Endothelial cell of umbilical vein (primary cell): ENCODE data around the gene PLXNB3. TPM values are rescaled to one million over a fixed set of nuclear protein-coding genes. Genes with fewer than 3 reads are reported as not detected.

Source experiments
- BruUV-seq: library from RNA; stranded (reverse); fragments of 400-500 nt; replicated peaks from 2 replicates; lab custom pipeline; 2021; lab: Mats Ljungman, UMichigan
- CTCF ChIA-PET: fragments of 300-600, 350-600 bp; sonication (Branson Sonifier 250); formaldehyde crosslinking; loops from one replicate; lab custom pipeline; 2021; ENCODE audit warnings: antibody characterized with exemption, inconsistent platforms; lab: Charles Lee
- POLR2A ChIA-PET: fragments of 300-600, 350-600 bp; sonication (Branson Sonifier 250); formaldehyde crosslinking; loops from one replicate; lab custom pipeline; 2021; ENCODE audit warnings: antibody characterized with exemption, inconsistent platforms; lab: Charles Lee
- DNase-seq: peaks from one replicate; pipeline ENCODE4 v3.0.0-alpha.2; 2011; ENCODE audit warnings: low read depth, low spot score
- FAIRE-seq: peaks from 2 replicates; lab custom pipeline; 2011; peaks lifted over from hg19 to GRCh38; lab: Jason Lieb, UNC
- H2AFZ ChIP-seq: 2 replicates; pipeline ENCODE4 v1.6.0; 2012; ENCODE audit warnings: low read depth, low read length, control low read depth, inconsistent platforms
- H3K27ac ChIP-seq: 2 replicates; pipeline ENCODE4 v1.5.1; 2011; ENCODE audit warnings: low read depth, mild to moderate bottlenecking, control low read depth, low read length, moderate library complexity; ENCODE audit not compliant: insufficient read depth
- H3K27me3 ChIP-seq, 2 experiments: 2 replicates each; pipeline versions ENCODE4 v1.6.0 to v1.6.1; 2011; ENCODE audit warnings: low read length in 2 of 2, mixed read lengths in 1 of 2; ENCODE audit not compliant: control insufficient read depth in 2 of 2, insufficient read depth in 2 of 2
- H3K36me3 ChIP-seq, 2 experiments: 2 replicates in 1 of 2; 3 replicates in 1 of 2; pipeline ENCODE4 v1.5.1; 2011; ENCODE audit warnings: low read length in 2 of 2, mild to moderate bottlenecking in 1 of 2, moderate library complexity in 1 of 2; ENCODE audit not compliant: control insufficient read depth in 2 of 2, insufficient read depth in 2 of 2; ENCODE audit errors: extremely low read depth in 1 of 2
- H3K4me1 ChIP-seq: 3 replicates; pipeline ENCODE4 v1.5.1; 2011; ENCODE audit warnings: mild to moderate bottlenecking, low read length; ENCODE audit not compliant: control insufficient read depth, insufficient read depth; ENCODE audit errors: extremely low read depth
- H3K4me2 ChIP-seq: 2 replicates; pipeline ENCODE4 v1.6.1; 2011; ENCODE audit warnings: low read length, control low read depth, mixed read lengths; ENCODE audit not compliant: insufficient read depth
- H3K4me3 ChIP-seq, 3 experiments: fragments of 200-600 bp in 1 of 3; sonication (generic), shearing (Covaris generic) in 1 of 3; replicated peaks in 1 of 3; 2 replicates each; pipeline ENCODE4 v1.5.1; 2011 to 2016; ENCODE audit warnings: control low read depth in 3 of 3, low read length in 3 of 3, mild to moderate bottlenecking in 2 of 3, inconsistent platforms in 1 of 3, low read depth in 1 of 3, moderate library complexity in 1 of 3; ENCODE audit not compliant: insufficient read depth in 1 of 3
- H3K79me2 ChIP-seq: 2 replicates; pipeline ENCODE4 v1.6.0; 2012; ENCODE audit warnings: low read length, inconsistent platforms; ENCODE audit not compliant: control insufficient read depth, insufficient read depth
- H3K9ac ChIP-seq: replicated peaks from 2 replicates; pipeline ENCODE3; 2011; ENCODE audit warnings: low read length, control low read depth; ENCODE audit not compliant: insufficient read depth; ENCODE audit errors: extremely low read depth
- H3K9me1 ChIP-seq: replicated peaks from 3 replicates; pipeline ENCODE4 v1.6.0; 2011; ENCODE audit warnings: mild to moderate bottlenecking, low read length; ENCODE audit not compliant: control insufficient read depth, insufficient read depth; ENCODE audit errors: extremely low read depth
- H3K9me3 ChIP-seq: replicated peaks from 2 replicates; pipeline ENCODE4 v1.5.1; 2012; ENCODE audit warnings: low read length, inconsistent platforms; ENCODE audit not compliant: control insufficient read depth, insufficient read depth
- H4K20me1 ChIP-seq: replicated peaks from 2 replicates; pipeline ENCODE3; 2011; ENCODE audit warnings: mild to moderate bottlenecking, low read length; ENCODE audit not compliant: control insufficient read depth, insufficient read depth; ENCODE audit errors: extremely low read depth
- CTCF ChIP-seq, 2 donors: IDR thresholded peaks; 1 replicate in 1 of 2; 2 replicates in 1 of 2; pipeline ENCODE4 v1.5.1; 2011; ENCODE audit warnings: low read length in 2 of 2, mild to moderate bottlenecking in 2 of 2, moderate library complexity in 2 of 2, control low read depth in 1 of 2, inconsistent platforms in 1 of 2, low read depth in 1 of 2; ENCODE audit not compliant: insufficient read depth in 1 of 2; ENCODE audit errors: extremely low read depth in 1 of 2
- EZH2 ChIP-seq: IDR thresholded peaks from 2 replicates; pipeline ENCODE4 v1.6.1; 2012; ENCODE audit warnings: borderline replicate concordance, low read depth, mild to moderate bottlenecking, moderate library complexity, low read length, inconsistent platforms; ENCODE audit not compliant: severe bottlenecking
- FOS ChIP-seq: IDR thresholded peaks from 2 replicates; pipeline ENCODE4 v1.6.1; 2011; ENCODE audit warnings: mild to moderate bottlenecking, low read length, moderate library complexity, borderline replicate concordance; ENCODE audit not compliant: insufficient read depth
- GATA2 ChIP-seq: IDR thresholded peaks from 2 replicates; pipeline ENCODE4 v1.7.0; 2011; ENCODE audit warnings: low read depth, mild to moderate bottlenecking, moderate library complexity, mixed read lengths, low read length; ENCODE audit not compliant: insufficient read length, insufficient read depth
- JUN ChIP-seq: IDR thresholded peaks from 2 replicates; pipeline ENCODE4 v1.6.1; 2011; ENCODE audit warnings: borderline replicate concordance, low read depth; ENCODE audit not compliant: insufficient read length, insufficient read depth
- MAX ChIP-seq: IDR thresholded peaks from 2 replicates; pipeline ENCODE4 v1.6.1; 2011; ENCODE audit not compliant: insufficient read depth, insufficient read length
- MYC ChIP-seq: IDR thresholded peaks from one replicate; pipeline ENCODE4 v1.6.1; 2011; ENCODE audit warnings: mild to moderate bottlenecking, low read depth, low read length
- POLR2A ChIP-seq: IDR thresholded peaks from 2 replicates; pipeline ENCODE4 v1.6.1; 2012; ENCODE audit warnings: low read depth, mild to moderate bottlenecking, control low read depth, low read length
- POLR2AphosphoS5 ChIP-seq: IDR thresholded peaks from 2 replicates; pipeline ENCODE4 v1.6.1; 2012; ENCODE audit warnings: low read depth, mild to moderate bottlenecking, control low read depth, low read length, moderate library complexity; ENCODE audit not compliant: insufficient read depth
- dilution Hi-C: fragments of 300-500 bp; cut with MboI; formaldehyde crosslinking; loops from one replicate; pipeline ENCODE4 v1.15.0; 2019; ENCODE audit warnings: low sequenced_read_pairs; ENCODE audit not compliant: extremely low pct_ligation_motif_present
- intact Hi-C: fragments of 100-400 bp; cut with micrococcal nuclease; formaldehyde crosslinking; loops from one replicate; pipeline ENCODE4 v1.10.0; 2022
- polyA plus RNA-seq, 4 experiments: library from polyadenylated mRNA; depleted of rRNA in 3 of 4; stranded (reverse) in 3 of 4; unstranded in 1 of 4; fragments of >200 nt; gene quantifications; 2 replicates each; pipeline versions ENCODE4 v1.2.1 to v1.2.3, GENCODE V29; 2011 to 2012; ENCODE audit warnings: missing spikeins in 1 of 4
- total RNA-seq: library from RNA; stranded (reverse); gene quantifications from 2 replicates; pipeline ENCODE4 v1.2.3, GENCODE V29; 2021

PLXNB3 gene
- total and polyA plus RNA-seq, 2 donors (not counting 3 experiments of a cell fraction or from before 2014, with no cell fraction given): 19.0 to 31.4 TPM

GRCh38 chrX:153821066-153821465 is 57.0 kb downstream of the PLXNB3 start:
- Histone ChIP-seq H3K79me2 (no peaks in the 10 kb centered on the region), H4K20me1 (no peaks in the 10 kb centered on the region), H3K4me2 (no peak overlapping the region), H3K9ac (no peak overlapping the region), H3K4me1 (peaks cover 4% of the 10 kb centered on the region), H3K27ac (no peak overlapping the region), H3K27me3 (peaks cover 0 to 2% of the 10 kb centered on the region in 2 experiments), H3K4me3 (no peak overlapping the region), H3K9me3 (no peaks in the 10 kb centered on the region), H3K36me3 (no peaks in the 10 kb centered on the region), H2AFZ (no peak overlapping the region), H3K9me1 (no peaks in the 10 kb centered on the region)
- ChIA-PET CTCF (no interaction called here), POLR2A (no interaction called here)
- no TSS peak for BruUV-seq
- intact Hi-C loops: no loop called here
- dilution Hi-C loops: no loop called here
- TF ChIP-seq POLR2A (no peak), EZH2 (no peak), FOS (no peak), MAX (no peak), CTCF (IDR thresholded peaks at IDR 0.05; ENCODE audit: extremely low read depth in 1 of 2, insufficient read depth in 1 of 2, low read depth in 1 of 2, low read length in 2 of 2) (no peak), MYC (no peak), GATA2 (no peak), JUN (no peak), POLR2AphosphoS5 (no peak)
- FAIRE-seq: no peak
- no peak for DNase-seq
